Keratinocyte (primary cell): Measurements from ENCODE around the gene FAHD1.

Source experiments
- CTCF ChIP-seq, 3 experiments: IDR thresholded peaks in 1 of 3; conservative IDR thresholded peaks in 1 of 3; optimal IDR thresholded peaks in 1 of 3; 2 replicates in 2 of 3; 3 replicates in 1 of 3; pipeline versions ENCODE3 to v1.5.1; 2011; ENCODE audit warnings: low read length in 3 of 3, mild to moderate bottlenecking in 3 of 3, moderate library complexity in 2 of 3, control low read depth in 1 of 3, inconsistent platforms in 1 of 3; ENCODE audit not compliant: insufficient read depth in 2 of 3; ENCODE audit errors: extremely low read depth in 1 of 3
- EZH2 ChIP-seq: IDR thresholded peaks from one replicate; pipeline ENCODE4 v1.6.1; 2012; ENCODE audit warnings: inconsistent platforms, mild to moderate bottlenecking, low read length, moderate library complexity

GRCh38 chr16:1810536-1810935 lies 16.5 kb upstream of the FAHD1 start:
- TF ChIP-seq EZH2 = no peak
- TF ChIP-seq CTCF (optimal IDR thresholded peaks at IDR 0.05 in 1 of 3, IDR thresholded peaks at IDR 0.05 in 1 of 3, conservative IDR thresholded peaks at IDR 0.05 in 1 of 3; ENCODE audit: extremely low read depth in 1 of 3, insufficient read depth in 2 of 3, low read length in 3 of 3) = no peak
